CD14-positive monocyte (primary cell): ENCODE data around the gene BATF3. TPM values are rescaled to one million over a fixed set of nuclear protein-coding genes. Genes with fewer than 3 reads are reported as not detected.
A peak's percentile ranks its signal among the peaks of the same experiment; 100 is the strongest.

ENCODE experiments used
- DNase-seq, 3 donors: peaks; one replicate each; pipeline ENCODE4 v3.0.0-alpha.2; 2011 to 2022
- H2AFZ ChIP-seq: 2 replicates; pipeline ENCODE4 v1.6.0; 2012; ENCODE audit warnings: mild to moderate bottlenecking, low read depth, low read length, inconsistent platforms; ENCODE audit not compliant: insufficient read depth, poor library complexity, severe bottlenecking
- H3K27ac ChIP-seq, 2 donors: 1 replicate in 1 of 2; 2 replicates in 1 of 2; pipeline ENCODE4 v1.5.1; 2012 to 2013; ENCODE audit warnings: low read length in 2 of 2, control low read depth in 1 of 2, inconsistent platforms in 1 of 2, low read depth in 1 of 2, mild to moderate bottlenecking in 1 of 2
- H3K27me3 ChIP-seq, 2 donors: one replicate each; pipeline versions ENCODE4 v1.6.0 to v1.6.1; 2011 to 2013; ENCODE audit warnings: low read length in 2 of 2; ENCODE audit not compliant: control insufficient read depth in 2 of 2, insufficient read depth in 2 of 2
- H3K36me3 ChIP-seq, 2 donors: replicated peaks in 1 of 2; 1 replicate in 1 of 2; 2 replicates in 1 of 2; pipeline versions ENCODE4 v1.5.1 to v1.6.1; 2012 to 2013; ENCODE audit warnings: low read length in 2 of 2, control low read depth in 1 of 2, inconsistent platforms in 1 of 2, mild to moderate bottlenecking in 1 of 2; ENCODE audit not compliant: insufficient read depth in 2 of 2, control insufficient read depth in 1 of 2
- H3K4me1 ChIP-seq, 2 donors: 1 replicate in 1 of 2; 2 replicates in 1 of 2; pipeline versions ENCODE4 v1.5.1 to v1.6.1; 2012 to 2013; ENCODE audit warnings: low read length in 2 of 2, control low read depth in 1 of 2, inconsistent platforms in 1 of 2, mild to moderate bottlenecking in 1 of 2, moderate library complexity in 1 of 2; ENCODE audit not compliant: insufficient read depth in 2 of 2, control insufficient read depth in 1 of 2
- H3K4me2 ChIP-seq: replicated peaks from 2 replicates; pipeline ENCODE3; 2012; ENCODE audit warnings: low read length, moderate library complexity, mild to moderate bottlenecking; ENCODE audit not compliant: poor library complexity, severe bottlenecking; ENCODE audit errors: extremely low read depth
- H3K4me3 ChIP-seq, 3 experiments: fragments of 200-600 bp in 1 of 3; sonication (generic) in 1 of 3; replicated peaks in 1 of 3; 1 replicate in 2 of 3; 2 replicates in 1 of 3; pipeline ENCODE4 v1.5.1; 2011 to 2013; ENCODE audit warnings: low read length in 3 of 3, mild to moderate bottlenecking in 3 of 3, control low read depth in 2 of 3, low read depth in 2 of 3, inconsistent platforms in 1 of 3, moderate library complexity in 1 of 3
- H3K79me2 ChIP-seq: 2 replicates; pipeline ENCODE4 v1.6.0; 2012; ENCODE audit warnings: mild to moderate bottlenecking, control low read depth, inconsistent platforms, low read length, moderate library complexity; ENCODE audit not compliant: insufficient read depth
- H3K9ac ChIP-seq: 2 replicates; pipeline ENCODE4 v1.6.0; 2017; ENCODE audit warnings: low read length, mild to moderate bottlenecking; ENCODE audit not compliant: insufficient read depth, poor library complexity, severe bottlenecking
- H3K9me3 ChIP-seq, 2 donors: replicated peaks in 1 of 2; 1 replicate in 1 of 2; 2 replicates in 1 of 2; pipeline versions ENCODE4 v1.5.1 to v1.6.1; 2012 to 2013; ENCODE audit warnings: low read length in 2 of 2, control low read depth in 1 of 2; ENCODE audit not compliant: control insufficient read depth in 1 of 2, insufficient read depth in 1 of 2
- H4K20me1 ChIP-seq: 2 replicates; pipeline ENCODE4 v1.6.0; 2012; ENCODE audit warnings: mild to moderate bottlenecking, low read length, control low read depth, moderate library complexity; ENCODE audit not compliant: insufficient read depth
- H3K27ac Mint-ChIP-seq, 7 donors: one replicate each; pipeline ENCODE4 v1.8.0; 2020; ENCODE audit warnings: mild to moderate bottlenecking in 7 of 7, mixed read lengths in 7 of 7, moderate library complexity in 6 of 7, inconsistent platforms in 2 of 7
- H3K27me3 Mint-ChIP-seq, 3 donors: one replicate each; pipeline ENCODE4 v1.8.0; 2021 to 2022; ENCODE audit warnings: low read depth in 3 of 3, mild to moderate bottlenecking in 3 of 3, mixed read lengths in 3 of 3, moderate library complexity in 3 of 3, inconsistent platforms in 1 of 3
- H3K36me3 Mint-ChIP-seq, 2 donors: one replicate each; pipeline ENCODE4 v1.8.0; 2020; ENCODE audit warnings: mixed read lengths in 2 of 2, inconsistent platforms in 1 of 2, mild to moderate bottlenecking in 1 of 2
- H3K4me1 Mint-ChIP-seq: one replicate; pipeline ENCODE4 v1.8.0; 2020; ENCODE audit warnings: mild to moderate bottlenecking, mixed read lengths
- H3K4me3 Mint-ChIP-seq, 2 donors: one replicate each; pipeline ENCODE4 v1.8.0; 2020; ENCODE audit warnings: mild to moderate bottlenecking in 2 of 2, mixed read lengths in 2 of 2, moderate library complexity in 1 of 2
- H3K9me3 Mint-ChIP-seq, 7 donors: one replicate each; pipeline ENCODE4 v1.8.0; 2020 to 2022; ENCODE audit warnings: mixed read lengths in 7 of 7, mild to moderate bottlenecking in 6 of 7, moderate library complexity in 6 of 7, inconsistent platforms in 2 of 7
- CTCF ChIP-seq: fragments of 200-600 bp; IDR thresholded peaks from one replicate; pipeline ENCODE4 v1.8.0; 2022; ENCODE audit warnings: antibody characterized with exemption, mild to moderate bottlenecking
- WGBS: methylation state at CpG from one replicate; pipeline ENCODE4 v1.1.5; 2013; ENCODE audit warnings: missing lambda C conversion rate; ENCODE audit not compliant: insufficient coverage; 5-methylcytosine and 5-hydroxymethylcytosine counted together
- intact Hi-C, 2 donors: fragments of 100-400 bp; cut with micrococcal nuclease; formaldehyde crosslinking; loops; one replicate each; pipeline versions ENCODE4 v1.15.0 to v1.15.1; 2023
- polyA plus RNA-seq, 3 donors: library from polyadenylated mRNA; depleted of rRNA in 1 of 3; unstranded in 2 of 3; stranded (reverse) in 1 of 3; fragments of 300-500 nt in 2 of 3; fragments of >200 nt in 1 of 3; fragmentation: Illumina TruSeq in 2 of 3; gene quantifications; 1 replicate in 2 of 3; 2 replicates in 1 of 3; pipeline ENCODE4 v1.2.3, GENCODE V29; 2012 to 2021

The BATF3 gene
- polyA plus RNA-seq, 3 donors = 9.3 to 34.7 (median 15.1) TPM

- Mint-ChIP-seq H3K27me3 (peaks cover 0 to 2% (median 0%) of the 10 kb centered on the region in 3 donors), H3K27ac (peak overlapping the region in 3 of 7 donors; percentile 0 to 68 (median 42)), H3K36me3 (peaks cover 0 to under 1% of the 10 kb centered on the region in 2 donors), H3K4me1 (peaks cover 13% of the 10 kb centered on the region), H3K9me3 (peaks cover 0 to 4% (median under 1%) of the 10 kb centered on the region in 7 donors), H3K4me3 (no peak overlapping the region)
- Histone ChIP-seq H3K27ac (no peak overlapping the region), H4K20me1 (no peaks in the 10 kb centered on the region), H3K4me2 (no peak overlapping the region), H3K4me3 (no peak overlapping the region), H3K27me3 (no peaks in the 10 kb centered on the region), H3K9ac (no peak overlapping the region), H2AFZ (peak overlapping the region; percentile 6), H3K4me1 (peaks cover 0 to 4% of the 10 kb centered on the region in 2 donors), H3K9me3 (peaks cover 0 to 2% of the 10 kb centered on the region in 2 donors), H3K36me3 (no peaks in the 10 kb centered on the region), H3K79me2 (no peaks in the 10 kb centered on the region)
- TF ChIP-seq CTCF = no peak
- WGBS = 48% methylated on average over 10 of the region's 13 CpGs
- no peak for DNase-seq
- intact Hi-C loops = no loop called here
Observed at GRCh38 chr1:212645546-212646543, 53.8 kb downstream of the BATF3 start.

- Mint-ChIP-seq H3K27ac (no peak overlapping the region), H3K9me3 (peaks cover 4 to 12% (median 7%) of the 10 kb centered on the region in 7 donors), H3K4me1 (peaks cover 11% of the 10 kb centered on the region), H3K36me3 (peaks cover 0 to 3% of the 10 kb centered on the region in 2 donors), H3K4me3 (no peak overlapping the region), H3K27me3 (peaks cover 0 to 2% (median 0%) of the 10 kb centered on the region in 3 donors)
- H3K79me2 ChIP-seq = no peaks in the 10 kb centered on the region
- 97% methylated on average over 5 of the region's 6 CpGs for WGBS
- H3K9ac ChIP-seq = no peak overlapping the region
- no peaks in the 10 kb centered on the region for H3K36me3 ChIP-seq
- H3K4me2 ChIP-seq = no peak overlapping the region
- intact Hi-C loops = no loop called here
- H2AFZ ChIP-seq = no peak overlapping the region
- peaks cover 0 to 4% of the 10 kb centered on the region in 2 donors for H3K4me1 ChIP-seq
- DNase-seq = no peak
- H3K27ac ChIP-seq = no peak overlapping the region
- no peaks in the 10 kb centered on the region for H3K27me3 ChIP-seq
- H3K4me3 ChIP-seq = no peak overlapping the region
- H4K20me1 ChIP-seq = no peaks in the 10 kb centered on the region
- H3K9me3 ChIP-seq = peaks cover 5 to 9% of the 10 kb centered on the region in 2 donors
- no peak for TF ChIP-seq CTCF
Observed at GRCh38 chr1:212644866-212645545, 54.6 kb downstream of the BATF3 start.
